Gastroesophageal sphincter (tissue), 3 donors: ENCODE data around the gene RIN2.

Experiments
- CTCF ChIP-seq, 4 experiments: fragments of 200-600 bp in 2 of 4; fragments of 450-650 bp in 2 of 4; sonication (generic) in 1 of 4; IDR thresholded peaks; one replicate each; pipeline ENCODE4 v1.5.1; 2017 to 2019; ENCODE audit warnings: antibody characterized with exemption in 4 of 4, mild to moderate bottlenecking in 2 of 4, moderate library complexity in 2 of 4
- EP300 ChIP-seq: sonication (generic); formaldehyde crosslinking; IDR thresholded peaks from one replicate; pipeline ENCODE4 v1.6.1; 2017; ENCODE audit warnings: antibody characterized with exemption, mild to moderate bottlenecking
- POLR2AphosphoS5 ChIP-seq: sonication (generic); formaldehyde crosslinking; IDR thresholded peaks from one replicate; pipeline ENCODE4 v1.6.1; 2017; ENCODE audit warnings: antibody characterized with exemption

GRCh38 chr20:19786311-19786710 is 28.3 kb downstream of the RIN2 start:
- TF ChIP-seq POLR2AphosphoS5 = no peak
- TF ChIP-seq EP300 = no peak
- TF ChIP-seq CTCF (IDR thresholded peaks at IDR 0.05) = no peak
